GM12873 (cell line): Measurements from ENCODE around the gene SNU13.

Experiments used
- CTCF ChIP-seq: IDR thresholded peaks from 2 replicates; pipeline ENCODE4 v1.5.1; 2012; ENCODE audit warnings: low read depth, mild to moderate bottlenecking, moderate library complexity, low read length, control low read depth; ENCODE audit not compliant: insufficient read depth; ENCODE audit errors: missing control alignments

Gene SNU13

GRCh38 chr22:41625577-41625976 is 63.1 kb downstream of the SNU13 start:
- TF ChIP-seq CTCF: no peak
